ENCODE data around the gene TIPARP. TPM values are rescaled to one million over a fixed set of nuclear protein-coding genes. Genes with fewer than 3 reads are reported as not detected.

The TIPARP gene
- total RNA-seq, 4 donors from 2014 or later, result 27.7 to 287 (median 98.7) TPM

GRCh38 chr3:156630773-156631093, 43.7 kb upstream of the TIPARP start:
- TF ChIP-seq CTCF (IDR thresholded peaks at IDR 0.05), result no peak
- DNase-seq (ENCODE audit: low spot score) (no peak), ATAC-seq (ENCODE audit: low FRiP score) (no peak)

GRCh38 chr3:156631323-156631722, 43.1 kb upstream of the TIPARP start:
- no peak for ATAC-seq (ENCODE audit: low FRiP score)
- no peak for DNase-seq (ENCODE audit: low spot score)
- no peak for TF ChIP-seq CTCF (IDR thresholded peaks at IDR 0.05)

GRCh38 chr3:156632601-156633000, 41.8 kb upstream of the TIPARP start:
- DNase-seq (ENCODE audit: low spot score) (no peak), ATAC-seq (ENCODE audit: low FRiP score) (no peak)
- no peak for TF ChIP-seq CTCF (IDR thresholded peaks at IDR 0.05)

- TF ChIP-seq CTCF (IDR thresholded peaks at IDR 0.05), result no peak
- ATAC-seq (ENCODE audit: low FRiP score) (peak; percentile 66), DNase-seq (ENCODE audit: low spot score) (no peak)
Measured at GRCh38 chr3:156633335-156633734, 41.1 kb upstream of the TIPARP start.

- DNase-seq (ENCODE audit: low spot score) (no peak), ATAC-seq (ENCODE audit: low FRiP score) (no peak)
- TF ChIP-seq CTCF (IDR thresholded peaks at IDR 0.05), result no peak
Measured at GRCh38 chr3:156635034-156635433, 39.4 kb upstream of the TIPARP start.

GRCh38 chr3:156635973-156636372, 38.4 kb upstream of the TIPARP start:
- DNase-seq (ENCODE audit: low spot score) (no peak), ATAC-seq (ENCODE audit: low FRiP score) (no peak)
- TF ChIP-seq CTCF (IDR thresholded peaks at IDR 0.05), result no peak

GRCh38 chr3:156637480-156638022, 36.8 kb upstream of the TIPARP start:
- no peak for TF ChIP-seq CTCF (IDR thresholded peaks at IDR 0.05)
- ATAC-seq (ENCODE audit: low FRiP score) (no peak), DNase-seq (ENCODE audit: low spot score) (no peak)
